ENCODE measurements around the gene RDH8.

GRCh38 chr19:10044390-10044789 is 31.1 kb downstream of the RDH8 start:
- TF ChIP-seq CTCF (IDR thresholded peaks at IDR 0.05; ENCODE audit: poor library complexity) (no peak), EZH2 (IDR thresholded peaks at IDR 0.05; ENCODE audit: borderline replicate concordance) (no peak), EZH2phosphoT487 (IDR thresholded peaks at IDR 0.05; ENCODE audit: low read depth, severe bottlenecking, unreplicated experiment) (no peak)
